GM23248 (cell line): ENCODE results near the gene KIF23. TPM values are rescaled to one million over a fixed set of nuclear protein-coding genes. Genes with fewer than 3 reads are reported as not detected.
"Not testable (repeated sequence)": the region's sequence is repeated elsewhere in the genome, so short reads cannot be mapped to it uniquely, and the experiment has no call there.

Source experiments
- DNase-seq: peaks from one replicate; pipeline ENCODE4 v3.0.0-alpha.2; 2015
- H2AFZ ChIP-seq: fragments of 200-600 bp; sonication (generic); 2 replicates; pipeline ENCODE4 v1.6.1; 2016; ENCODE audit warnings: antibody characterized with exemption
- H3F3A ChIP-seq: fragments of 200-600 bp; sonication (generic); 2 replicates; pipeline ENCODE4 v1.6.1; 2016; ENCODE audit warnings: mild to moderate bottlenecking, antibody characterized with exemption, mixed run types; ENCODE audit not compliant: insufficient read depth
- H3K27ac ChIP-seq: fragments of 200-600 bp; sonication (generic); 2 replicates; pipeline ENCODE4 v1.5.1; 2016; ENCODE audit warnings: mild to moderate bottlenecking
- H3K27me3 ChIP-seq: fragments of 200-600 bp; sonication (generic); replicated peaks from 2 replicates; pipeline ENCODE4 v1.6.1; 2016; ENCODE audit warnings: mild to moderate bottlenecking; ENCODE audit not compliant: insufficient read depth
- H3K36me3 ChIP-seq: fragments of 200-600 bp; sonication (generic); 2 replicates; pipeline ENCODE4 v1.6.1; 2016; ENCODE audit warnings: low read depth, mild to moderate bottlenecking
- H3K4me1 ChIP-seq: fragments of 200-600 bp; sonication (generic); 2 replicates; pipeline ENCODE4 v1.6.1; 2016; ENCODE audit warnings: mild to moderate bottlenecking; ENCODE audit not compliant: insufficient read depth
- H3K4me2 ChIP-seq: fragments of 200-600 bp; sonication (generic); one replicate; pipeline ENCODE4 v1.6.1; 2016; ENCODE audit warnings: mild to moderate bottlenecking; ENCODE audit not compliant: unreplicated experiment
- H3K4me3 ChIP-seq: fragments of 200-600 bp; sonication (generic); 2 replicates; pipeline ENCODE4 v1.5.1; 2016; ENCODE audit warnings: mild to moderate bottlenecking
- H3K79me2 ChIP-seq: fragments of 200-600 bp; sonication (generic); 2 replicates; pipeline ENCODE4 v1.6.1; 2016; ENCODE audit warnings: mild to moderate bottlenecking; ENCODE audit not compliant: insufficient read depth
- H3K9ac ChIP-seq: fragments of 200-600 bp; sonication (generic); 2 replicates; pipeline ENCODE4 v1.6.1; 2016; ENCODE audit warnings: mild to moderate bottlenecking
- H3K9me2 ChIP-seq: fragments of 200-600 bp; sonication (generic); 2 replicates; pipeline ENCODE4 v1.6.1; 2016; ENCODE audit warnings: mixed run types, mild to moderate bottlenecking, moderate library complexity; ENCODE audit not compliant: insufficient read depth
- H3K9me3 ChIP-seq: fragments of 200-600 bp; sonication (generic); one replicate; pipeline ENCODE4 v1.6.1; 2017; ENCODE audit warnings: low read depth
- H4K20me1 ChIP-seq: fragments of 200-600 bp; sonication (generic); 2 replicates; pipeline ENCODE4 v1.6.0; 2016; ENCODE audit not compliant: insufficient read depth
- EZH2 ChIP-seq: fragments of 200-600 bp; sonication (generic); IDR thresholded peaks from 2 replicates; pipeline ENCODE4 v1.6.1; 2018; ENCODE audit warnings: antibody characterized with exemption, mild to moderate bottlenecking; ENCODE audit not compliant: insufficient read depth, poor library complexity, severe bottlenecking
- EZH2phosphoT487 ChIP-seq: fragments of 200-600 bp; sonication (generic); IDR thresholded peaks from 2 replicates; pipeline ENCODE4 v1.6.1; 2018; ENCODE audit warnings: antibody characterized with exemption, moderate library complexity, mild to moderate bottlenecking, low read depth; ENCODE audit not compliant: insufficient read depth
- WGBS, 2 experiments: methylation state at CpG; one replicate each; pipeline ENCODE4 v1.1.6; 2015 to 2017; ENCODE audit warnings: low lambda C conversion rate in 2 of 2, low coverage in 1 of 2; ENCODE audit errors: missing lambda C conversion rate in 2 of 2; 5-methylcytosine and 5-hydroxymethylcytosine counted together
- in situ Hi-C: fragments of 300-500 bp; cut with MboI; formaldehyde crosslinking; loops from 2 replicates; pipeline ENCODE4 v1.15.0; 2020
- polyA plus RNA-seq: library from polyadenylated mRNA; unstranded; fragments of >200 nt; fragmentation: Nextera tagmentation; extraction: Ambion mirVana; gene quantifications from 2 replicates; pipeline ENCODE4 v1.2.1, GENCODE V29; 2016
- total RNA-seq: library from RNA; depleted of rRNA; stranded (reverse); fragments of >200 nt; shearing (Covaris generic); gene quantifications from 2 replicates; pipeline ENCODE4 v1.2.3, GENCODE V29; 2014

Gene KIF23
- total and polyA plus RNA-seq, 2 experiments from 2014 or later = 28.8 to 29.4 TPM

GRCh38 chr15:69375151-69375790, 38.9 kb upstream of the KIF23 start:
- Histone ChIP-seq H3K9ac (no peak overlapping the region), H4K20me1 (no peaks in the 10 kb centered on the region), H3K4me3 (no peak overlapping the region), H3K27me3 (no peaks in the 10 kb centered on the region), H3K9me2 (no peaks in the 10 kb centered on the region), H3K4me2 (no peak overlapping the region), H3K27ac (no peak overlapping the region), H3K9me3 (no peaks in the 10 kb centered on the region), H2AFZ (no peak overlapping the region), H3K36me3 (no peaks in the 10 kb centered on the region), H3K79me2 (no peaks in the 10 kb centered on the region), H3F3A (no peaks in the 10 kb centered on the region), H3K4me1 (no peaks in the 10 kb centered on the region)
- no peak for DNase-seq
- TF ChIP-seq EZH2 (no peak), EZH2phosphoT487 (no peak)
- in situ Hi-C loops = loop anchor here (25.0 kb wide), 1 partner anchor 313 kb away; no protein-coding TSS in a partner anchor
- WGBS, 2 experiments = 80% methylated on average over 8 of the region's 8 CpGs

GRCh38 chr15:69377216-69377970, 36.8 kb upstream of the KIF23 start:
- 77 to 81% methylated on average over 8 of the region's 8 CpGs for WGBS, 2 experiments
- H3K36me3 ChIP-seq = no peaks in the 10 kb centered on the region
- no peak overlapping the region for H3K4me3 ChIP-seq
- no peak overlapping the region for H3K4me2 ChIP-seq
- H3K27ac ChIP-seq = no peak overlapping the region
- no peaks in the 10 kb centered on the region for H3K9me2 ChIP-seq
- in situ Hi-C loops = loop anchor here (25.0 kb wide), 1 partner anchor 315 kb away; no protein-coding TSS in a partner anchor
- no peaks in the 10 kb centered on the region for H3K79me2 ChIP-seq
- H2AFZ ChIP-seq = no peak overlapping the region
- no peaks in the 10 kb centered on the region for H3F3A ChIP-seq
- no peaks in the 10 kb centered on the region for H3K4me1 ChIP-seq
- no peak for TF ChIP-seq EZH2
- no peak for TF ChIP-seq EZH2phosphoT487
- H3K9ac ChIP-seq = no peak overlapping the region
- H3K9me3 ChIP-seq = no peaks in the 10 kb centered on the region
- no peaks in the 10 kb centered on the region for H4K20me1 ChIP-seq
- no peak for DNase-seq
- no peaks in the 10 kb centered on the region for H3K27me3 ChIP-seq

GRCh38 chr15:69380100-69380725, 33.9 kb upstream of the KIF23 start:
- Histone ChIP-seq H2AFZ (no peak overlapping the region), H3K9ac (no peak overlapping the region), H3K36me3 (no peaks in the 10 kb centered on the region), H3K27me3 (no peaks in the 10 kb centered on the region), H3K79me2 (no peaks in the 10 kb centered on the region), H3K9me2 (no peaks in the 10 kb centered on the region), H3F3A (no peaks in the 10 kb centered on the region), H3K27ac (no peak overlapping the region), H3K4me2 (no peak overlapping the region), H3K4me3 (no peak overlapping the region), H4K20me1 (no peaks in the 10 kb centered on the region), H3K4me1 (no peaks in the 10 kb centered on the region), H3K9me3 (no peaks in the 10 kb centered on the region)
- TF ChIP-seq EZH2 (no peak), EZH2phosphoT487 (no peak)
- peak; percentile 46 for DNase-seq
- in situ Hi-C loops = loop anchor here (25.0 kb wide), 1 partner anchor 318 kb away; no protein-coding TSS in a partner anchor
- 71 to 73% methylated on average over 9 of the region's 9 CpGs for WGBS, 2 experiments

GRCh38 chr15:69380726-69381105, 33.4 kb upstream of the KIF23 start:
- in situ Hi-C loops = loop anchor here (25.0 kb wide), 1 partner anchor 318 kb away; no protein-coding TSS in a partner anchor
- H3K4me3 ChIP-seq = no peak overlapping the region
- TF ChIP-seq EZH2 (no peak), EZH2phosphoT487 (no peak)
- no peaks in the 10 kb centered on the region for H3F3A ChIP-seq
- no peak overlapping the region for H3K27ac ChIP-seq
- no peaks in the 10 kb centered on the region for H3K9me2 ChIP-seq
- no peaks in the 10 kb centered on the region for H3K4me1 ChIP-seq
- no peaks in the 10 kb centered on the region for H4K20me1 ChIP-seq
- no peaks in the 10 kb centered on the region for H3K79me2 ChIP-seq
- H2AFZ ChIP-seq = no peak overlapping the region
- H3K9me3 ChIP-seq = no peaks in the 10 kb centered on the region
- WGBS, 2 experiments = 84 to 85% methylated on average over 10 of the region's 10 CpGs
- no peaks in the 10 kb centered on the region for H3K36me3 ChIP-seq
- DNase-seq = no peak
- H3K27me3 ChIP-seq = no peaks in the 10 kb centered on the region
- H3K4me2 ChIP-seq = no peak overlapping the region
- no peak overlapping the region for H3K9ac ChIP-seq

GRCh38 chr15:69382176-69382575, 32.0 kb upstream of the KIF23 start:
- H4K20me1 ChIP-seq, H3F3A ChIP-seq, H3K4me3 ChIP-seq, H3K36me3 ChIP-seq, H3K9ac ChIP-seq, H2AFZ ChIP-seq, H3K9me3 ChIP-seq, H3K4me2 ChIP-seq, H3K27me3 ChIP-seq, H3K9me2 ChIP-seq, H3K79me2 ChIP-seq, DNase-seq, H3K27ac ChIP-seq, H3K4me1 ChIP-seq: not testable (repeated sequence)
- WGBS, 2 experiments = 93 to 95% methylated on average over 10 of the region's 10 CpGs
- in situ Hi-C loops = loop anchor here (25.0 kb wide), 1 partner anchor 320 kb away; no protein-coding TSS in a partner anchor

- not testable (repeated sequence) for H2AFZ ChIP-seq, H3K4me2 ChIP-seq, H3K4me1 ChIP-seq, H3K9me3 ChIP-seq, H3F3A ChIP-seq, H3K36me3 ChIP-seq, H3K9ac ChIP-seq, H3K4me3 ChIP-seq, H3K27me3 ChIP-seq, H4K20me1 ChIP-seq, H3K79me2 ChIP-seq, DNase-seq, H3K9me2 ChIP-seq, H3K27ac ChIP-seq
- in situ Hi-C loops = loop anchor here (25.0 kb wide), 1 partner anchor 322 kb away; no protein-coding TSS in a partner anchor
- 90 to 98% methylated on average over 5 to 15 of the region's 18 CpGs for WGBS, 2 experiments
These were observed 30.1 kb upstream of the KIF23 start for GRCh38 chr15:69384066-69384465.
